Fibroblast of the conjunctiva (primary cell): Measurements from ENCODE around the gene PPFIA4.

Source experiments
- DNase-seq: peaks from one replicate; pipeline ENCODE4 v3.0.0-alpha.2; 2010; ENCODE audit warnings: low read depth

PPFIA4 gene

DNA sequence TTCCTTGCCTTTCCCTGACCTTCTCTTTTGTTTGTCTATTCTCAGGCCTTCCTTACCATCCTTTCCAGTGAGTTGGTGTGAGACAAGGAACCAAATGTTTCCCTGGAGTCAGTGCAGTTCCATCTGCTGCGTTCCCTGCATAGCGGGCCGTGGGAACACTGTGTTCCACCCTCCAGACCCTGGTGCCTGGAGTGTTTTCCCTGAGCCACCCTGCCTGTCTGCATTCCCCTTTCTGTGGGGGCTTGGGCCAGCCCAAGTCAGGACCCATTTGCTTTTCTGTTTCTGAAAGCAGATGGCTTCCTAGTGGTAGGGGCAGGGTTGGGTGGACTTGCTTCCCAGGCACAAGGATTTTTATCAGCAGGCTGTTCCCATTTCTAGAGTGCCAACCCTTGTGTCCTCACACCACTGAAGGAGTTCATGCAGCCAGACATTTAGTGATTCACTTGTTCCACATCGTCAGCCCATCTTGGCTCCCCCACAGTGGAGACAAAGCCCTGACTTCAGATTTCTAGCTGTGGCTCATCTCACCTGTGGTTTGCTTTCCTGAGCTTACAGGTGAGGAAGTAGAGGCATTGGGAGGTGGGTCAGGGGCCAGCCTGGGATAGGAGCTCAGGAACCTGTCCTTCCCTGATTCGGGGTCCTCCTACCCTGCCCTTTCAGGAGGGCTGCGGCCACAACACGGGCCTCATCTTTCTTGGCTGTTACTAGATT lies 73.7 kb downstream of the PPFIA4 start:
- no peak for DNase-seq

DNA sequence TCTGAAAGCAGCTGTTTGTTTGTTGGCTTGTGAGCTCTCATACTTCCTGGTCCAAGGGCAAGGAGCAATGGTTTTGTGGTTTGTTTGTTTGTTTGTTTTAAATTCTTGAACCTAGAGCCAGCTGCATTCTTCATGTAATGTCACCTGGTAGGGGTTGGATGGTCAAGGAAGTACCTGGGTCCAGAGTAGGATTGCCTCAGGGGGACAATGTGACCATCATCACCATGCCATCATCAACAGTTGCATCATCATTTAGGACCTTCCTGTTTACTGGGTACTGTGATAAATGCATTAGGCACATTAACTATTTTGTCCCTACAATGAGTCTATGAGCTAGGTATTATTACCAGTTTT lies 74.2 kb downstream of the PPFIA4 start:
- DNase-seq: no peak

DNA sequence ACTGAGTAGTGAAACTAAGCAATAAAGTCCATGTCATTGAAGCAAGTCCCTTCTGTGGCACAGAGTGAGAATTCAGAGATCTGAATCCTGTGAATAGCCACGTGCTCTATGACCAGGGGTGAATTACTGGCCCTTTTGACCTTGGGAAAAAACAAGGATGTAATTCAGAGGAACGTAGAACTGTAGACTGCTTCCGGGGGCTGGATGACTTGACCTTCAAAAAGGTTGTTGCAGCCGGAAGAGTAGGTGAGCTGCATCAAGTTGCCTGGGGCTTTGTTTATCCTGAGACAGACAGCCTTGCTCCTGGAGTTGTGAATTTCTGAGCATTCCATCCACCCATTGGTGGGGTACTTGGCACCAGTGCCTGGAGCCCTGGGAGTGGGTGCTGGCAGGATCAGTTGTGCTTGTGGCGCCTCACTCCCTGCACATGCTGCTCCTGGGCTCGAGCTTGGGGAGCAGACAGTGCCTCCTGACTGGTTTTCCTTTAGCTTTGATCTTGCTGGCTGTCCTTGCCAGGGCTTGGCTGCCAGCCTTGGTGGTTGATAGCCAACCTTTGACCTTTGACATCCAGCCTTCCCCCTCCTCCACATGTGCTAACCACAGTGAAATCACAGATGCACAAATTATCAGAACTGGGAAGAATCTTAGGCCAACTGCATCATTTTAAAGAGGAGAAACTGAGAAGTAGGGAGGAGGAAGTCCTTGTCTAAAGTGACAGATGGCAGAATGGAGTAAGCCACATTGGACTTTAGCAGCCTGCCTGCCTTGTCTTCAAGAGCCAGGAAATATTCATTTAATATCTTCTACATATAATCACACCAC lies 75.7 kb downstream of the PPFIA4 start:
- no peak for DNase-seq

- no peak for DNase-seq
These were observed 76.9 kb downstream of the PPFIA4 start for GRCh38 chr1:203103216-203103615.

DNA sequence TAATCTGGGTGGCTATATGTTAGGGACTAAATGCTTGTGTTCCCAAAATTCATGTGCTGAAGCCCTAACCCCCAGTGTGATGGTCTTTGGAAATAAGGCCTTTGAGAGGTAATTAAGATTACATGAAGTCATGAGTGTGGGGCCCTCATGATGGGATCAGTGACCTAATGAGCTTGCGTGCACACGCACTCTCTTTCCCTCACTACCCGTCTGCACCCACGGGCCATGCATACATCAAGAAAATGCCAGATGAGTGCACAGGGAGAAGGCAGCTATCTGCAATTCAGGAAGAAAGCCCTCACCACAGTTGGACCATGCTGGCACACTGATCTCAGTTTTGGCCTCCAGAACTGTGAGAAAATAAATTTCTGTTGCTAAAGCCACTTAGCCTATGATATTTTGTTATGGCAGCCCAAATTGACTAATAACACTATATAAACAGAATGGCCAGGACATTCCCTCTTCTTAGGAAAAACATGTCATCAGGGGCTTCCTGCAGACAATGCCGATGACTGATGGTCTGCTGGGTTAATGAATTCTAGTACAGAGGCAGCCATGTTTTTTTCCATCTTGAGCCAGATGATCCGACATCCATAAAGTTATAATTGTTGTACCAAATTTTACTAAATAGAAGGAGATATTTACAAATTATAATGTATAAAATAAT lies 77.7 kb downstream of the PPFIA4 start:
- no peak for DNase-seq

GRCh38 chr1:203104789-203105390 lies 78.6 kb downstream of the PPFIA4 start:
- DNase-seq: no peak

- DNase-seq: no peak
These were observed 86.2 kb downstream of the PPFIA4 start for GRCh38 chr1:203112475-203112874.

DNA sequence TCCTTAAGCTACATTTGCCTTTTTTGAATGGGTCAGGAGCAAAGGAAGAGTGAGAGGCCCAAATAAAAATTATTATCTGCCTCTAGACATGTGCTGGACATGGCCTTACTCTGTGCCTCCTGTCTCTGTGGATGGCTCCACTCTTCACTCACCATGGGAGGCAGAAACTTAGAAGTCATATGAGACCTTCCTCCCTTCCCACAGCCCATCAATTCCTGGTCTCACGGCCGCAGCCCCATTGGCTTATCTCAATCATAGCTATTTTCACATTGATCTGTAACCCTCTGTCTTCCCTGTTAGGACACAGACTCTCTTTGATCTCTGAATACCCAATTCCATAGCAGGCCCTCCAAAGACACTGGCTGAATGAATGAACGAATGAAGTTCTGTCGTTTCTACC lies 87.0 kb downstream of the PPFIA4 start:
- DNase-seq: no peak

DNA sequence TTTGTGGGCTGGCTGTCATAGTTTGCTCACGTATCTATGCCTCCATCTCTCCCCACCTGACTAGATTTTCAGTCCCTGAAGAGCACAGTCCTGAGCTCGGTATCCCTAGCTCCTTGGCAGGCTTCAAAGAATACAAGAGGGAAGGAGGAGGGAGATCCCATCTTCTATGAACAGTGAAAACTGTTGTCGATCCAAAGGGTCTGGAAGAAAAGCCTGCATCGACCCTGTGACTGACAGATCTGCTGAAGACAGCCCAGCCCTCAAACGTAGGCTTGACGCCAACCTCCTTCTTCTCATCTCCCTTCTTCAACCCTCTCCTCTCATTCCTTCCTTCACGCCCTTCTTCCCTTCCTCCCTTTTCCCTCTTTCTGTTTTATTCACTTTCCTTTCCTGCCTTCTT lies 87.9 kb downstream of the PPFIA4 start:
- no peak for DNase-seq

- no peak for DNase-seq
These were observed 90.0 kb downstream of the PPFIA4 start for GRCh38 chr1:203116091-203116820.

DNA sequence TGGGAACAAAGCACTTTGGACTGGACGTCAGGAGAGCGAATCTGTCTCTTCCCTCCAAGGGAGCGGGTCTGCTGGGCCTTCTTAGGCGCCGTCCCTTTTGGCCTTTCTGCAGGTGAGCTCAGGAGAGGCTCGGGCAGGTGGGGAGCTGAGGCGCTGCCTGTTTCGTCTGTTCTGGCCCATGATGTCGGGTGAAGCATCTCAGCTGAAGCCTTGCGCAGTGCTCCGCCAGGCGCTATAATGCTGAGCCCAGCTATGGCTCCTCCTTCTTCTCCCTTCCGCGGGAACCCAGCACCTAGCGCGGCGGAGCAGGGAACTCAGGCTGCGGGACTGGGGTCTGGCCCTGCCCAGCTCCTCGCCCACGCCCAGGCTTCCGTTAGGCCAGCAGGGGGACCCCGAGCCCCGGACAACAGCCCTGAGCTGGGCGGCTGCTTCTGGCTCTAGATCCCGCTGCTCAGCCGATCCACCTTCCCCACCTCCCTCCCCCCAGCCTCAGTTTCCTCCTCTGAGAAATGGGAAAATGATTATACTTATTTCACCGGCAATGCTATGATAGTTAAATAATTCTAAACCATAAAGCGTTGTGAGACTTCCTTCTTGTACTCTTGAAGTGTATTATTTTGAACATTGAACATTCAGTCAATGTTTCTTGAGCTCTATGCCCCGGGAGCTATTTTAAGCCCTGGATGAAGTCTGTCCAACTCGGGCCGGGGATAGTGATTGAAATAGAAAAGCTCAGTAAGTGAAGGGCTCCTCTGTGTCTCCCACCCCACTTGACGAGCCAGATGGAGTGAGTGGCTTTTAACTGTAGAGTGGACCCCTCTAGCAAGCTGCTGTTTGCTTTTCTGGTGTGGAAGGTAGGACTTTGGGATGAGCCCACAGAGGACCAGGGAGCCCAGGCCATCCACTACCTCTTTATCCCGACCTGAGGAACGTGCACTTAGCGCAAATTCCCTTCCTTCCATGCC lies 91.6 kb downstream of the PPFIA4 start:
- peak; percentile 27 for DNase-seq

- no peak for DNase-seq
These were observed 94.2 kb downstream of the PPFIA4 start for GRCh38 chr1:203120325-203121153.

- DNase-seq: no peak
These were observed 95.1 kb downstream of the PPFIA4 start for GRCh38 chr1:203121186-203122015.

DNA sequence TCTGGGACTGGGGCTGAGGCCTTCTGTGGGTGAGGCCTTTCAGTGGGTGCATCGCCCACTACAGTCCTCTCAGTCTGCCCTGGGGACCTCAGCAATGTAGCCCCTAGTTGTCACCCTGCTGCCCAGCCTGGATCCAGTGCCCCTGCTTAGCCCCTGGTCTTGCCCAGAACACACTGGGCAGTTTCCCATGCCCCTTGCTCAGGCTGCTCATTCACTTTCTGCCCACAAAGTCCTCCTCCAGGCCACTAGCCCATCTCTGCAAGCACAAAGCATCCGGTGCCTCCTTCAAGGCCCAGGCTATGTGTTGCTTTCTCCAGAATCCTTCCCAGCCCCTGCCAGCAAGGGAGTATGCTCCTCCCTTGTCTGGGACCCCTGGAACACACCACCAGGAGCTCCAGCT lies 95.9 kb downstream of the PPFIA4 start:
- DNase-seq: no peak

GRCh38 chr1:203124011-203124410 lies 97.7 kb downstream of the PPFIA4 start:
- DNase-seq: no peak

DNA sequence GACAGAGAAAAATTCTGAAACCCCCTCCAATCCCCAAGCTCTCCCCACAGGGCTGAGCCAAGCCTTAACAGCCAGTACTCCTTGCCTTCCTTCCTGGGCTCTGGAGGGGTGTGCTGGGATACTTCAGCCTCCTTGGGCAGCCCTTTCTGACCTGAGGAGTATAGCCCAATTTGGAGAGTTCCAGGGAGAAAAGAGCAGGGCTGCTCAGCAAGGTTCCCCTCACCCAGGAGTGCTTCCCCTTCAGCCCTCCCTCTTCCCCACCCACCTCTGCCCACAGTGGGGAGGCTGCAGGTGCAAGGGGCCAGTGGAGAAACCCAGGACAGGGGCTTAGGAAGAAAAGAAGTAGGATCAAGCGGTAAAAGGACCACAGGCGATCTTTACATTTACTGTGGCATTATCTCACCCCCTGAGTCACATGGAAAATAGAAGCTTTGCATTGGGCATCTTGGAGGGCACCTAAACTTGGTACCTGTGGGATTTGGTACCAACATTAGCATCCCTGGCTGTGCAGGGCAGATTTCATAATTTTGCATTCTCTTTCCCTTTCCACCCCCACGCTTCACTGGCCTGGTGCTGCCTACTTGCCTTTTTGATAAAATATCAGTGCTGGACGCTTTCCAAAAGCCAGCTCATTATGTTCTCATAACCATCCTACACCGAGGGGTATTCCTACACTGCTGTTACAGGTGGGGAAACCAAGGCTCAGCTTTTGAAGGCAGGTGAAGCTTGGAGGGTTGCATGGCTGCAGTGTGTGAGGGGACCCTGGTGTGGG lies 98.4 kb downstream of the PPFIA4 start:
- no peak for DNase-seq

DNA sequence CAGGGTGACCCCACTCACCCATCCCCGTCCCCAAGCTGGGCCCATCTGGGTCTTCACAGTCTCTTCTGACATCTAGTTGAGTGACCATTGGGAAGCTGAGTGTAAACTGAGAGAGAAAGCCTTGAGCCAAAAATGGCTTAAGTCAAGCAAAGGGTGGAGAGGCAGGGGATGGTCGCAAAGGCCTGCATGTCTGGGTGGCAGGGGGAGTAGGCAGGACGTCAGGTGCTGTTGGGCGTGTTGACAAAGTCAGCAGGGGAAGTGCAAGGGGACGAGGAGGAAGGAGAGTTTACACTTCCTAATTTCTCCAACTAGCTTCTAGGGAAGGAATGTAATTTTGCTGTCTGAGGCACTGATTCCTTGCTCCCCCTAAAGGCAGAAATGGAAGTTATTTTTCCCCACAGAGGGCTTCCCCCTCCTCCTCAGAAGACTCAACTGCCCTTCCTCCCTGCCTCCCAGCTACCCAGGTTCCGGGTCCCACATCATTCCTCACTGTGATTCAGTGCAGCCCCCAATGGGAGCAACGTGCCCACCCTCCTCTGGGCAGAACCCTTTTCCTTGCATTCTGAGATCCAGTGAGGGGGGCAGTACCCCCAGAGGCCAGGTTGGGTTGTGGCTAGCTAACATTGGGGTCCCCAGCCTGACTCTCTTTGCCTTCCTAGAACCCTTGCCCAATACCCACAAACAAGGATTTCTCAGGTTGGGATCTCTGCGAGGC lies 100.0 kb downstream of the PPFIA4 start:
- no peak for DNase-seq
